Neural progenitor cell (in vitro differentiated cells): Measurements from ENCODE around the gene PSME3IP1. TPM values are rescaled to one million over a fixed set of nuclear protein-coding genes. Genes with fewer than 3 reads are reported as not detected.

Source experiments
- DNase-seq: peaks from one replicate; pipeline ENCODE4 v3.0.0-alpha.2; 2016; ENCODE audit warnings: low spot score
- H2AFZ ChIP-seq: fragments of 200-600 bp; sonication (generic); replicated peaks from 2 replicates; pipeline ENCODE4 v1.6.1; 2016; ENCODE audit warnings: antibody characterized with exemption
- H3F3A ChIP-seq: fragments of 200-600 bp; sonication (generic); 2 replicates; pipeline ENCODE4 v1.6.1; 2016; ENCODE audit warnings: antibody characterized with exemption, low read depth
- H3K27ac ChIP-seq: fragments of 200-600 bp; sonication (generic); 2 replicates; pipeline ENCODE4 v1.5.1; 2016; ENCODE audit warnings: mild to moderate bottlenecking
- H3K27me3 ChIP-seq: fragments of 200-600 bp; sonication (generic); 2 replicates; pipeline ENCODE4 v1.6.1; 2016; ENCODE audit warnings: mild to moderate bottlenecking, moderate library complexity
- H3K36me3 ChIP-seq: fragments of 200-600 bp; sonication (generic); 2 replicates; pipeline ENCODE4 v1.5.1; 2016
- H3K4me1 ChIP-seq: fragments of 200-600 bp; sonication (generic); 2 replicates; pipeline ENCODE4 v1.6.1; 2016; ENCODE audit warnings: mixed run types
- H3K4me2 ChIP-seq: fragments of 200-600 bp; sonication (generic); 2 replicates; pipeline ENCODE4 v1.6.1; 2016
- H3K4me3 ChIP-seq: fragments of 200-600 bp; sonication (generic); 2 replicates; pipeline ENCODE4 v1.5.1; 2016
- H3K79me2 ChIP-seq: fragments of 200-600 bp; sonication (generic); 2 replicates; pipeline ENCODE4 v1.6.1; 2016; ENCODE audit warnings: low read depth
- H3K9ac ChIP-seq: fragments of 200-600 bp; sonication (generic); 2 replicates; pipeline ENCODE4 v1.6.1; 2016
- H3K9me3 ChIP-seq: fragments of 200-600 bp; sonication (generic); 2 replicates; pipeline ENCODE4 v1.5.1; 2016; ENCODE audit warnings: low read depth
- H4K20me1 ChIP-seq: fragments of 200-600 bp; sonication (generic); 2 replicates; pipeline ENCODE4 v1.6.1; 2016; ENCODE audit warnings: low read depth
- H3K27ac Mint-ChIP-seq: 3 replicates; pipeline ENCODE4 v1.8.0; 2021; ENCODE audit warnings: mixed read lengths
- H3K27me3 Mint-ChIP-seq: 2 replicates; pipeline ENCODE4 v1.8.0; 2022; ENCODE audit warnings: low read depth, mild to moderate bottlenecking, inconsistent platforms, moderate library complexity, mixed read lengths; ENCODE audit not compliant: insufficient read depth
- H3K36me3 Mint-ChIP-seq: 3 replicates; pipeline ENCODE4 v1.8.0; 2021; ENCODE audit warnings: mixed read lengths
- H3K4me1 Mint-ChIP-seq: 3 replicates; pipeline ENCODE4 v1.8.0; 2021; ENCODE audit warnings: mixed read lengths
- H3K4me3 Mint-ChIP-seq: 3 replicates; pipeline ENCODE4 v1.8.0; 2021; ENCODE audit warnings: mild to moderate bottlenecking, moderate library complexity, mixed read lengths
- H3K9me3 Mint-ChIP-seq: 3 replicates; pipeline ENCODE4 v1.8.0; 2020; ENCODE audit warnings: mixed read lengths
- CTCF ChIP-seq: fragments of 200-600 bp; sonication (generic); IDR thresholded peaks from 2 replicates; pipeline ENCODE4 v1.5.1; 2017; ENCODE audit warnings: antibody characterized with exemption, mild to moderate bottlenecking
- EZH2 ChIP-seq: fragments of 200-600 bp; sonication (generic); IDR thresholded peaks from 2 replicates; pipeline ENCODE4 v1.6.1; 2017; ENCODE audit warnings: antibody characterized with exemption, mild to moderate bottlenecking, moderate library complexity
- EZH2phosphoT487 ChIP-seq: fragments of 200-600 bp; sonication (generic); IDR thresholded peaks from 2 replicates; pipeline ENCODE4 v1.6.1; 2017; ENCODE audit warnings: antibody characterized with exemption
- total RNA-seq: library from RNA; depleted of rRNA; stranded (reverse); fragments of >200 nt; gene quantifications from 2 replicates; pipeline ENCODE4 v1.2.3, GENCODE V29; 2015; ENCODE audit warnings: low replicate concordance

Gene PSME3IP1
- total RNA-seq, 1 donor from 2014 or later: 184 TPM

GRCh38 chr16:57192720-57193486, 7.1 kb upstream of the PSME3IP1 start:
- H3K36me3 Mint-ChIP-seq: peaks cover 19% of the 10 kb centered on the region
- no peak for TF ChIP-seq EZH2phosphoT487
- TF ChIP-seq CTCF: no peak
- no peak for TF ChIP-seq EZH2
- Histone ChIP-seq H3K9me3 (no peaks in the 10 kb centered on the region), H3K4me3 (no peak overlapping the region), H3K4me1 (peaks cover 2% of the 10 kb centered on the region), H3K27ac (no peak overlapping the region), H3K9ac (no peak overlapping the region), H3K79me2 (peaks cover 100% of the 10 kb centered on the region), H3K27me3 (no peaks in the 10 kb centered on the region), H2AFZ (no peak overlapping the region), H3K36me3 (no peaks in the 10 kb centered on the region), H3F3A (no peaks in the 10 kb centered on the region), H4K20me1 (peaks cover 31% of the 10 kb centered on the region), H3K4me2 (no peak overlapping the region)
- H3K4me1 Mint-ChIP-seq: peaks cover 25% of the 10 kb centered on the region
- H3K9me3 Mint-ChIP-seq: no peaks in the 10 kb centered on the region
- no peak overlapping the region for H3K4me3 Mint-ChIP-seq
- H3K27me3 Mint-ChIP-seq: no peaks in the 10 kb centered on the region
- DNase-seq: no peak
- no peak overlapping the region for H3K27ac Mint-ChIP-seq

GRCh38 chr16:57192146-57192545, 6.3 kb upstream of the PSME3IP1 start:
- peaks cover 100% of the 10 kb centered on the region for H3K79me2 ChIP-seq
- no peaks in the 10 kb centered on the region for H3K27me3 ChIP-seq
- H3K4me1 ChIP-seq: peaks cover 8% of the 10 kb centered on the region
- H3K27ac Mint-ChIP-seq: no peak overlapping the region
- H3K27me3 Mint-ChIP-seq: no peaks in the 10 kb centered on the region
- H4K20me1 ChIP-seq: peaks cover 38% of the 10 kb centered on the region
- H2AFZ ChIP-seq: no peak overlapping the region
- H3K4me1 Mint-ChIP-seq: peaks cover 29% of the 10 kb centered on the region
- no peaks in the 10 kb centered on the region for H3K9me3 ChIP-seq
- no peak overlapping the region for H3K4me2 ChIP-seq
- no peaks in the 10 kb centered on the region for H3K36me3 ChIP-seq
- peaks cover 4% of the 10 kb centered on the region for H3F3A ChIP-seq
- H3K27ac ChIP-seq: no peak overlapping the region
- no peak overlapping the region for H3K4me3 ChIP-seq
- TF ChIP-seq EZH2 (no peak), CTCF (no peak), EZH2phosphoT487 (no peak)
- H3K4me3 Mint-ChIP-seq: no peak overlapping the region
- no peak for DNase-seq
- H3K9ac ChIP-seq: no peak overlapping the region
- no peaks in the 10 kb centered on the region for H3K9me3 Mint-ChIP-seq
- H3K36me3 Mint-ChIP-seq: peaks cover 19% of the 10 kb centered on the region

- H3K36me3 Mint-ChIP-seq: peaks cover 9% of the 10 kb centered on the region
- TF ChIP-seq EZH2 (no peak), EZH2phosphoT487 (no peak), CTCF (no peak)
- Histone ChIP-seq H3K4me3 (no peak overlapping the region), H3K27ac (no peak overlapping the region), H3K4me1 (peaks cover 8% of the 10 kb centered on the region), H3K9ac (no peak overlapping the region), H4K20me1 (peaks cover 38% of the 10 kb centered on the region), H3K79me2 (peaks cover 99% of the 10 kb centered on the region), H3F3A (peaks cover 7% of the 10 kb centered on the region), H3K4me2 (no peak overlapping the region), H3K36me3 (no peaks in the 10 kb centered on the region), H3K27me3 (no peaks in the 10 kb centered on the region), H3K9me3 (no peaks in the 10 kb centered on the region), H2AFZ (no peak overlapping the region)
- H3K4me1 Mint-ChIP-seq: peaks cover 20% of the 10 kb centered on the region
- no peak overlapping the region for H3K27ac Mint-ChIP-seq
- H3K9me3 Mint-ChIP-seq: no peaks in the 10 kb centered on the region
- H3K4me3 Mint-ChIP-seq: no peak overlapping the region
- DNase-seq: no peak
- H3K27me3 Mint-ChIP-seq: no peaks in the 10 kb centered on the region
These were observed 5.3 kb upstream of the PSME3IP1 start for GRCh38 chr16:57191056-57191571.
